AG08396 (cell line): Measurements from ENCODE around the gene SLC12A8.
A peak's percentile ranks its signal among the peaks of the same experiment; 100 is the strongest.

Experiments
- DNase-seq: peaks from one replicate; pipeline ENCODE4 v3.0.0; 2012; ENCODE audit warnings: low spot score, mixed read lengths

The SLC12A8 gene

GRCh38 chr3:125140011-125140817, 72.3 kb downstream of the SLC12A8 start:
- DNase-seq = peak; percentile 26

DNA sequence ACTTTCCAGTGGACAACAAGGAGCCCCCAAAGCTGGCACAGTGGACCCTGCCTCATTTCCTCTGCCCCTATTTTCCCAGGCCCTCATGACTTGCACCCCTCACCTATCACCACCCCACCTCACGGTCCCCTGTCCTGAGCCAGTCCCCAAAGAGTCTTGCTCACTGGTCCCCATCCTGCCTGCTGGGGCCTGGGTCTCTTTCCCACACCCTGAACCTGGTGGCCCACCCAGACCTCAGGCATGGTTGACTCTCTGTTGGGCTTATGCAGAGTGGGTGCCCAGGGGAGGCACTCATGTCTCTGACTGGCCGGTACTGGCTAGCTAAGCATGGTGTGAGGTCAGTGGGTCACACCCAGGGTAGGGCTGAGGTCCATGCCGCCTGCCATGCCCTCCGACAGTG, 73.2 kb downstream of the SLC12A8 start:
- DNase-seq = no peak

GRCh38 chr3:125137358-125138033, 75.1 kb downstream of the SLC12A8 start:
- peak; percentile 80 for DNase-seq

DNA sequence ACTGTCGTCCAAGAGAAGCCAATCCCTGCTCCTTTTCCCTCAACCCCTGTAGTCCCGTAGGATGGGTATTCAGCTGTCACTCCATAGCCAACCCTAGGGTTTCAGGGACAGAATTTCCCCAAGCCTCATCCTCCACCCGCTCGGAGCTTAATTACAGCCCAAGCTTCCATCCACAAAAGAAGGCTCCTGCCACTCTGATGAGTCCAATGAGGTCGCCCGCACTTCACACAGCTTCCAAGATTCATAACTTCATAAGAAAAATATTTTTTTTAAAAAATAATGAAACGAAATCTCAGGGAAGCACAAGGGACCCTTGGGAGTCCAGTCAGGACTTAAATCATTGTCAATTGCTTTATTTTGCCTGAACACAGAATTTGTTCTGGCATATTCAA, 75.6 kb downstream of the SLC12A8 start:
- no peak for DNase-seq

DNA sequence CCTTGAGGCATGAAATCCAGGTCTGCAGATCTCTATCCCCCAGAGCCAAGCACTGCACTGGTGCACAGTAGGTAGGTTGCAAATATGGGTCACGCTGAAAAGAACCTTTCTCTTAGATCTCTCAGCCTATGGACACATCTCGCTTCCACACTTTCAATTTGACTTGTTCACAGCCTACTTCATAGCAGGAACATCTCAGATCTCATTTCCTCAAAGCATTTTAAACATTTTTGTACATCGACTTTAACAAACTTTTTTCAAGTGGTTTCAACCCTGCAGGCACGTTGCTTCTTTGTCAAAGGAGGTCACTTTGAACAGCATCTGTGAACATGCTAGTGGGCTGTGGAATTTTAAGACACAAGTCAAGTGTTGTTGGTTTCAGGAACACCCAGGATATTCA, 76.0 kb downstream of the SLC12A8 start:
- DNase-seq = no peak

DNA sequence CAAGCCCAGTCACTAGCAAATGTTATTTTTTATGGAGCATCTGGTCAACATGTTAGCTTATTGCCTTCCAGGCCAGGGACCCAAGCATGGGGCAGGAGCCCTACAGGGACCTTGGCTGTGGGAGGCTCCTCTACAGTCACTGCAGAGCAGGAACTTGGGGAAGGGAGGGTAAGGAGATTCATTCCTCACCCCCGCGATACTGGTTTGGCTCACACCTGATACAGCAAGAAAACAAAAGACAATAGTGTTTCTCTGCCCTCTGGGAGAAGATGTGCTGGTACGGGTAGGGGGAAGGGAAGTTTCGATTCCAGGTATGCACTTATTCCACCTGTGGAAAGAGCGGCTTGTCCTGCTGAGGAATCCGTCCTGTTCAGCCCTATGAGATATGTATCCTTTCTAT, 77.6 kb downstream of the SLC12A8 start:
- no peak for DNase-seq

DNA sequence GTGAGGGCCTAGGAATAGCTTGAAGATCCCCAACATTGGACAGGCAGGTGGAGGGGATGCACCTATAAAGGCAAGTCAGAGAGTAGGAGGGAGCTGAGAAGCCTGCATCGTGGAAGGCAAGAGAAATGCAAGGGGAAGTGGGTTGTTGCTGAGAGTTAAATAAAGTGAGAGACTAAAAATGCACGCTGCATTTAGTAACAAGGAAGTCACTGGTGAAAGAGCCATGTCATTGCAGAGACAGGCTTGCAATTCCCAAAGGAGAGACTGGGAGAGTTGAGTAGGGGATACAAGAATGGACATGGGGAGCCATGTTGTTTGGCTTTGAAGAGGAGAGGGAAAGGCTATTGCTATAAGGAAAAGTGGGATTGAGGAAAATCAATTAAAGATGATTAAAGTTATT, 79.7 kb downstream of the SLC12A8 start:
- no peak for DNase-seq

DNA sequence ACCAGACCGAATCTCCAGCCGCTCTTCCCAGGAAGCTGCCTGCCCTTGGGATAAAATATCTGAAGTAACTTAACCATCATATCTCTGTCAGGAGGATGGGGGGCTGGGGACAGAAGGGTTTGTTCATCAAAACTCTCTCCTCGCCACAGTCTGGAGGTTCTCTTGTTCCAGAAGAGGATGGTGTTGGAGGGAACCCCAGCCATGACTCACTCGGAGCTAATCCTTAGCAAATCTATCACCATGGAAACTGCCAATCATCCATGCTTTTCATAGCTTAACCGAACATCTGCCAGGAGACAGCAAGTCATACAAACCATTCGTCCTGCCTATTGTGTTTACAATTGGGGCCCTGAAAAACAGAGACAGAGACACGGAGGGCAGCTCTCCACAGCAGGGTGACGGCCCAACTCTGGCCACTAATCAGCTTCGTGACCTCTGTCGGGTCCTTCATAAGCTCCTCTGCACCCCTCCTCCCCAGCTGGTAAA, 83.0 kb downstream of the SLC12A8 start:
- peak; percentile 85 for DNase-seq

DNA sequence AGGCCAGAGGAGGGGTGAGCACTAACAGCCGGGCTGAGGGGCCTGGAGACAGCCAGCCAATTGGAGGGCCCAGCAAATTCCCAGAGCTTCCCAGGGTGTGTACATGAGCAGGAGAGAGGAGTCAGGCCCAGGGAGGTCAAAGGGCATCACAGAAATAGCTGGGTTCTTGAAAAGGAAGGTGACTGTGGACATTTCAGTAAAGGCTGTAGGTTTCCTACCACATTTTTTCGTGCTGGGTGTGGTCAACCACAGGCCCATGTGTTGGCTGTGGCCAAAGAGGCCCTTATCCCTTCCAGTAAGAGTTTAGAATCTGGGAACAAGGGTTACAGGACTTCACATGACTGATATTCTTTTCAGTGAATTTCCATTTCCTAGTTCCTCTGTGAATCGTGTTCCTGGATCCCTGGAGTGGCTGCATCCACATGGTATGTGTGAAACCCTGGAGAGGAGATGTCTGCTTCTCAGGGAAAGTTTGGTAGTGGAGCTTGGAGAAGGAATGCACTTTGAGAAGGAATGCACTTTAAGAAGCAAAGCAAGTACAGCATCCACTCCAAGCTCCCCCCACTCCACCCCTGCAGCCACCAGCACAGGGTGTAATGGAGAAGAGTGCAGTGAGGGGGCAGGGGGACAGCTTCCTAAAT, 83.6 kb downstream of the SLC12A8 start:
- peak; percentile 65 for DNase-seq

- no peak for DNase-seq
These were observed 86.2 kb downstream of the SLC12A8 start for GRCh38 chr3:125126323-125126722.

DNA sequence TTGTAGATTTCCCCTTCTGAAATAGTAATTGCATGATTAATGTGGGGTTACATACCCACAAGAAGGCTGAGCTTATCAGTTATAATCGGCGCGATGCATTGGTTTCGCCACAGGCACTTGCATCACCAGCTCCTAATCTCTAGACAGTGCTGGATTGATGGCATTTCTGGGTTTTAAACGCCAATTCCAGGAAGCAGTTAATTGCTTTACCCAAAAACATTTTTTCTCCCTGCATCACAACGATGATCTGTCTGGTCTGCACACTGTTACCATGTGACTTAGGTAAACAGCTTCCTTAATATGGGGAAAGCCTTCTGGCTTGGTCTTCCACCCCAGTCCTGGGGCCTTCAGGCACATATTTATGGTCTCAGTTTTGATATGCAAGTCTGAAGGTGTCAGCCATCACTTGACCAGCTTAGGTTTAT, 86.7 kb downstream of the SLC12A8 start:
- DNase-seq = peak; percentile 45

DNA sequence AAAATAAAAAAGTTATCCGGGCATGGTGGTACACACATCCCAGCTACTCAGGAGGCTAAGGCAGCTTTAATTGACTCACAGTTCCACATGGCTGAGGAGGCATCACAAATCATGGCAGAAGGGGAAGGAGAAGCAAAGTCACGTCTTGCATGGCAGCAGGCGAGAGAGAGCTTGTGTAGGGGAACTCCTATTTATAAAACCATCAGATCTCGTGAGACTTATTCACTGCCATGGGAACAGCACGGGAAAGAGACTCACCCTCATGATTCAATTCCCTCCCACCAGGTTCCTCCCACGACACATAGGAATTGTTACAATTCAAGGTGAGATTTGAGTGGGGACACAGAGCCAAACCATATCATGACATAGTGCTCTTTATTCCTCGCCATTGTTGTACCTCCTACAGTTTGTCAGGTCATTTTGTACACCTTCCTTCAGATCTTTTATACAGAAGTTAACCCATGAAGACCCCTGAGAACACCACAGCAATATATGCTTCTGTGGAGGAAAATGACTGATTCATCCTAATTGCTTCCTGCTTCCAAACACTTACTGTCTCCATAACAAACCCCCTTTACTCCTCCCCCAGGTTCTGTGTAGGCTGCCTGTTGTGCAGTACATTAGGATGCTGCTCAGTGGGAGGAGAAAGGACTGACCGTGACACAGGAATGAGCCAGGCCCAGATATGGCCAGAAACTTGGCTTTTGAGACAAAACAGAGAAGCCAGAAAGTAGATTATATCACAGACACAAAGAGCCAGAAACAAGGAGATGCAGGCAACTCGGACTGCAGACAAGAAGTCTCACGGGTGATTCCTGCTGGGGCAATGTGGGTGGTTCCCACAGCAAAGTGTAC, 88.9 kb downstream of the SLC12A8 start:
- no peak for DNase-seq

- DNase-seq = no peak
These were observed 91.1 kb downstream of the SLC12A8 start for GRCh38 chr3:125121246-125122010.

DNA sequence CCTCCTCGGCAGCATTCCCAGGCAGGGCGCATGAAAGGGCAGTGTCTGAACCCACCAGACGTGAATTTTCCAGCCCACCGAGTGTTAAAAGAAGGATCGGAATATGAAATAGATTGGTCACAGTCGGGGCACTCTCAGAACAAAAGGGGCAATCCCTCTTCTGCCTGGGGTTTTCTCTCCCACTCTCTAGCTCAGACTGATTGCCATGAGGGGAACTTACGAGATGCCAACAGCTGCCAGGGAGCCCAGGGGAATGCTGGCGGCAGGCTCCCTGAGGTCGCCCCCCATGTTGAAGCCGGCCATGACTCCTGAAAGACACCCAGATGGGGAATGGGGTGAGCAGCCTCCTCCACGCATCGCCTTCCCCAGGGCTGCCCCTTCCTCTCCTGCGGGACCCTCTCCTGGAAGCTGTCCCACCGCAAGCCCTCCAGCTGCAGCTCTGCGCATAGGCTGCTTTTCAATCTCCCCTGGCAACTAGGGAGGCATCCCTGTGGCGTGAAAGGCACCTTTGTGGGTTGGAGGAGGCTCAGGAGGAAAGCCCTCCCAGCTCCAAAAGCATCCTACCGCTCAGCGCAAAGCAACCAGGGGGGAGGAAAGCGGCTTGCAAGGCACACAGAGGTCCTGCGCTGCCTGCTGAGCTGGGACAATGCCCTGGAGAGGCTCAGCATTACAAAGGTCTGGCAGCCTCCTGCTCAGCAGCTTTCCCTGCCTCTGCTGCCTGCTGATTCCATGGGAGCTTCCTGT, 92.0 kb downstream of the SLC12A8 start:
- no peak for DNase-seq

GRCh38 chr3:125119752-125120378, 92.7 kb downstream of the SLC12A8 start:
- no peak for DNase-seq

- no peak for DNase-seq
These were observed 93.9 kb downstream of the SLC12A8 start for GRCh38 chr3:125118600-125118999.

DNA sequence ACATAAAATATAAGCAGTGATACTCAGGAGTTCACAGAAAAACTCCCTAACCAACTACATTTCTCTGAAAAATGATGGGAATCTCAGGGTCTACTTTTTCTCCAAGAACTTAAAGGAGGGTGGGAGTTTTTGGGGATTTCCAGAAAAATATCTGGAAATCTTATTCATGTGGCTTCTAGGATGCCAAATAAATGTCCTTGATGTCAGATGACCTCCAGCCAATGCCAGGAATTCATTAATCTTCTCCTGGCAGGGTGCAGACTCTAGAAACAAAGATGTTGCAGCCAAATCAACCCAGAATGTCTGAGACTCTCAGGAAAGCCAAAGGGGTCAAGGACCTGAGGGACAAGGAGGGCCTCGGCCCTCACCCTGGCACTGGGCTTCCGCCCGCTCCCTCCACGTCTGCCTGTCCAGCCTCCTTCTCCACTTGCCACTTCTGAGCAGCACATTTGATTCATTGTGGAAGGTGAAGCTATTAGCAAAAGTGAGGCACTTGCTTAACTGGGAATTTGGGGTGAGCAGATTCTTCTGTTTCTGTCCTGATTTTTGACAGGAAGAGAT, 94.8 kb downstream of the SLC12A8 start:
- no peak for DNase-seq

DNA sequence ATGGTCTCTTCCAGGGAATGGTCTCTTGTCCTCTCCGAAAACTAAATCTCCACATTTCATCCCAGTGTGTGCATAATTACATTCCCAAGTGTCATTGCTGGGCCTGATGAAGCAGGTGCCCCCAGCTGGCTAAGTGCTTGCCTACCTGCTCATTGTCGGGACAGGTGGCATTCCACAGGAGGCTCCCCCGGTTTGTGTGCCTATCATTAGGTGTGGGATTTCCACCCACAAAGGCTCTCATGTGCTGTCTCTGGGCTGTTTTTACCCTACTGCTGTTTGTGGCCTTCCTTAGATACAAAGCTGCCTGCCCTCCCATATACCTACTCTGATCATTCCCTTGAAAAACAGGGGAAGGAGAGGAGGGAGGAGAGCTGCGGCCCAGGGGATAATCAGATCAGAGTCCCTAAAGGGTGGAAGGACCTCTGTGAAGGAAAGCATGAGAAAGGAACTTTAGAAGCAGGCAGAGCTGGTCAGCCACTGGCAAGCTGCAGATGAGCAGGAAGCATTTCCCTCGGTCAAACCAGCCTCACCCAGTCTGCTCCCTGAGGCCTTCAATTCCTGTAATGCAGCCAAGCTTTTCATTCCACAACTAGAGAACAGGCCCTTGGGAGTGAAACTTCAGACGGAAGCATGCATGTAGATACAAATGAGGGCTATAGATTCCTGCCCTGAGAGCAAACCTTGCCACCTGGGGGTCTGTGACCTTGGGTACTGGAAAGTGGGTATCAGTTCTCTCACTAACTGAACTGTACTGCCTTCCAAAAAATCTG, 96.1 kb downstream of the SLC12A8 start:
- DNase-seq = peak; percentile 45

- DNase-seq = no peak
These were observed 96.9 kb downstream of the SLC12A8 start for GRCh38 chr3:125115640-125116039.
